K562 (cell line): ENCODE measurements around the gene DDOST. TPM values are rescaled to one million over a fixed set of nuclear protein-coding genes. Genes with fewer than 3 reads are reported as not detected.

Experiments
- ATAC-seq: fragments of 200-7000 bp; cut with Tn5 transposase; 3 replicates; pipeline ENCODE4 v1.9.1; 2020; ENCODE audit warnings: moderate library complexity
- BruUV-seq: library from RNA; stranded (reverse); fragments of 400-500 nt; replicated peaks from 2 replicates; lab custom pipeline; 2021; lab: Mats Ljungman, UMichigan
- CTCF ChIA-PET: fragments of 300-600 bp; formaldehyde crosslinking; extraction: SDS; loops from one replicate; lab custom pipeline; 2021; ENCODE audit warnings: low intra/inter-chr PET ratio; lab: Yijun Ruan, JAX
- POLR2A ChIA-PET: fragments of 300-600, 350-650 bp; sonication (Branson Sonifier 250); formaldehyde crosslinking; extraction: SDS; loops from one replicate; lab custom pipeline; 2021; ENCODE audit warnings: antibody characterized with exemption, inconsistent platforms; lab: Yijun Ruan, JAX
- DNase-seq, 4 experiments: peaks; one replicate each; pipeline versions ENCODE4 v3.0.0 to v3.0.0-alpha.2; 2011 to 2018; ENCODE audit warnings: low spot score in 3 of 4, mixed read lengths in 3 of 4; ENCODE audit errors: extremely low read depth in 1 of 4
- FAIRE-seq: peaks from 2 replicates; lab custom pipeline; 2011; peaks lifted over from hg19 to GRCh38; lab: Jason Lieb, UNC
- H2AFZ ChIP-seq: 2 replicates; pipeline ENCODE4 v1.6.0; 2011; ENCODE audit warnings: low read depth, low read length, control low read depth, inconsistent platforms
- H3K27ac ChIP-seq: fragments of 200-600 bp; 3 replicates; pipeline ENCODE4 v1.8.0; 2011; ENCODE audit warnings: low read depth, mild to moderate bottlenecking, control low read depth, inconsistent platforms, low read length, moderate library complexity, mixed read lengths; ENCODE audit errors: extremely low read depth
- H3K27me3 ChIP-seq, 2 experiments: fragments of 300-600 bp in 1 of 2; 2 replicates in 1 of 2; 3 replicates in 1 of 2; pipeline versions ENCODE4 v1.6.0 to v1.8.0; 2011; ENCODE audit warnings: inconsistent platforms in 2 of 2, low read length in 2 of 2, mild to moderate bottlenecking in 1 of 2, mixed read lengths in 1 of 2, moderate library complexity in 1 of 2; ENCODE audit not compliant: control insufficient read depth in 2 of 2, insufficient read depth in 2 of 2
- H3K36me3 ChIP-seq: fragments of 300-600 bp; 3 replicates; pipeline ENCODE4 v1.8.0; 2011; ENCODE audit warnings: mild to moderate bottlenecking, low read length, inconsistent platforms; ENCODE audit not compliant: control insufficient read depth, insufficient read depth
- H3K4me1 ChIP-seq, 2 experiments: fragments of 200-600 bp in 1 of 2; replicated peaks in 1 of 2; 2 replicates in 1 of 2; 3 replicates in 1 of 2; pipeline versions ENCODE4 v1.5.1 to v1.8.0; 2011; ENCODE audit warnings: inconsistent platforms in 2 of 2, low read length in 2 of 2, mild to moderate bottlenecking in 1 of 2, mixed read lengths in 1 of 2, moderate library complexity in 1 of 2; ENCODE audit not compliant: control insufficient read depth in 2 of 2, insufficient read depth in 2 of 2
- H3K4me2 ChIP-seq: 2 replicates; pipeline ENCODE4 v1.6.1; 2011; ENCODE audit warnings: low read length, control low read depth, inconsistent platforms, mixed read lengths; ENCODE audit not compliant: insufficient read depth
- H3K4me3 ChIP-seq: fragments of 200-600 bp; sonication (generic), shearing (Covaris generic); 2 replicates; pipeline ENCODE4 v1.5.1; 2016; ENCODE audit warnings: control low read depth, inconsistent platforms
- H3K79me2 ChIP-seq: fragments of 200-600 bp; 3 replicates; pipeline ENCODE4 v1.8.0; 2011; ENCODE audit warnings: low read length, inconsistent platforms; ENCODE audit not compliant: control insufficient read depth, insufficient read depth
- H3K9ac ChIP-seq, 2 experiments: 2 replicates each; pipeline versions ENCODE4 v1.6.0 to v1.6.1; 2011; ENCODE audit warnings: low read depth in 2 of 2, low read length in 2 of 2, control low read depth in 1 of 2, inconsistent platforms in 1 of 2, mild to moderate bottlenecking in 1 of 2, mixed read lengths in 1 of 2; ENCODE audit not compliant: insufficient read depth in 1 of 2
- H3K9me1 ChIP-seq: one replicate; pipeline ENCODE4 v1.6.0; 2011; ENCODE audit warnings: inconsistent platforms, mild to moderate bottlenecking, low read length, moderate library complexity; ENCODE audit not compliant: control insufficient read depth, insufficient read depth
- H3K9me3 ChIP-seq: replicated peaks from 2 replicates; pipeline ENCODE4 v1.5.1; 2011; ENCODE audit warnings: low read depth, low read length, inconsistent platforms; ENCODE audit not compliant: control insufficient read depth, insufficient read depth
- H4K20me1 ChIP-seq: replicated peaks from 2 replicates; pipeline ENCODE4 v1.6.1; 2011; ENCODE audit warnings: low read length, inconsistent platforms, mixed read lengths; ENCODE audit not compliant: control insufficient read depth, insufficient read depth
- CTCF ChIP-seq, 3 experiments: IDR thresholded peaks in 2 of 3; conservative IDR thresholded peaks in 1 of 3; 2 replicates each; pipeline ENCODE4 v1.5.1; 2011 to 2012; ENCODE audit warnings: low read length in 3 of 3, mild to moderate bottlenecking in 3 of 3, control low read depth in 2 of 3, improper control_type of control experiment in 1 of 3, inconsistent platforms in 1 of 3, low read depth in 1 of 3, mixed read lengths in 1 of 3, moderate library complexity in 1 of 3; ENCODE audit not compliant: insufficient read depth in 2 of 3
- CTCFL ChIP-seq: IDR thresholded peaks from 2 replicates; pipeline ENCODE4 v1.6.1; 2011; ENCODE audit warnings: borderline replicate concordance, low read depth, mild to moderate bottlenecking, moderate library complexity, low read length; ENCODE audit not compliant: insufficient read depth, poor library complexity, severe bottlenecking
- RAD21 ChIP-seq, 2 experiments: fragments of 250-450 bp in 1 of 2; fragments of 450-650 bp in 1 of 2; sonication (Bioruptor Pico) in 1 of 2; formaldehyde crosslinking in 1 of 2; IDR thresholded peaks in 1 of 2; conservative IDR thresholded peaks in 1 of 2; 2 replicates each; pipeline versions ENCODE4 v1.4.0 to v1.8.0; 2020 to 2022; ENCODE audit warnings: mild to moderate bottlenecking in 2 of 2, moderate library complexity in 1 of 2
- REST ChIP-seq, 2 experiments: fragments of 450-650 bp; formaldehyde crosslinking in 1 of 2; IDR thresholded peaks; 2 replicates each; pipeline versions ENCODE4 v1.4.0 to v1.6.1; 2014 to 2020; ENCODE audit warnings: mild to moderate bottlenecking in 2 of 2, borderline replicate concordance in 1 of 2, low read depth in 1 of 2
- RFX5 ChIP-seq: IDR thresholded peaks from 2 replicates; pipeline ENCODE4 v1.6.1; 2011; ENCODE audit warnings: low read depth, mild to moderate bottlenecking, improper control_type of control experiment, low read length
- WGBS: fragments of 100-300 bp; shearing (Covaris generic); methylation state at CpG from one replicate; pipeline ENCODE4 v1.1.6; 2016; ENCODE audit warnings: low coverage, mixed read lengths; ENCODE audit not compliant: insufficient coverage; ENCODE audit errors: missing lambda C conversion rate; 5-methylcytosine and 5-hydroxymethylcytosine counted together
- in situ Hi-C: fragments of 300-500 bp; cut with MboI; formaldehyde crosslinking; loops from 4 replicates; pipeline ENCODE4 v1.15.0; 2018; ENCODE audit warnings: inconsistent platforms, mixed read lengths
- intact Hi-C: fragments of 100-400 bp; cut with micrococcal nuclease; formaldehyde crosslinking; loops from 2 replicates; pipeline ENCODE4 v1.14.2; 2022
- polyA plus RNA-seq, 8 experiments: library from polyadenylated mRNA; depleted of rRNA in 4 of 8; stranded (reverse) in 5 of 8; unstranded in 3 of 8; fragments of >200 nt; fragmentation: Nextera tagmentation in 2 of 8; fragmentation: Illumina TruSeq in 1 of 8; extraction: Ambion mirVana in 2 of 8; extraction: Trizol in 1 of 8; gene quantifications; 2 replicates each; pipeline versions ENCODE4 v1.2.1 to v1.2.3, GENCODE V29; 2011 to 2014; ENCODE audit warnings: inconsistent platforms in 1 of 8, missing spikeins in 1 of 8
- total RNA-seq, 7 experiments: library from RNA; depleted of rRNA in 6 of 7; stranded (reverse); fragments of >200 nt in 6 of 7; fragmentation: Illumina TruSeq in 2 of 7; extraction: Trizol in 2 of 7; gene quantifications; 2 replicates each; pipeline versions ENCODE4 v1.2.1 to v1.2.3, GENCODE V29; 2011 to 2021; ENCODE audit warnings: low replicate concordance in 1 of 7

The DDOST gene
- total and polyA plus RNA-seq, 9 of the 15 experiments (the other 6 are each of a cell fraction or from before 2014, with no cell fraction given): 173 to 306 (median 222) TPM

GRCh38 chr1:20703124-20703756, 42.1 kb upstream of the DDOST start (continued):
- no peak for TF ChIP-seq RFX5
- TF ChIP-seq, all 486 proteins: peak for 5

GRCh38 chr1:20702416-20702815, 41.2 kb upstream of the DDOST start:
- peaks cover 5% of the 10 kb centered on the region; the same call in 1 of the 2 replicates for H4K20me1 ChIP-seq
- ATAC-seq (peak; percentile 78), FAIRE-seq (peak; percentile 70), DNase-seq (peak in 2 of 4 experiments; percentile 44 to 48)
- H3K4me1 ChIP-seq: peaks cover 0 to 17% of the 10 kb centered on the region in 2 experiments; a peak in 3 of 5 replicates
- peaks cover 0 to 9% of the 10 kb centered on the region in 2 experiments; a peak in 1 of 5 replicates for H3K27me3 ChIP-seq
- no peak overlapping the region for H3K4me2 ChIP-seq
- H3K9me1 ChIP-seq: no peaks in the 10 kb centered on the region
- no peak overlapping the region for H2AFZ ChIP-seq
- H3K9me3 ChIP-seq: no peaks in the 10 kb centered on the region
- ChIA-PET POLR2A (interaction anchor here (0.6 to 0.8 kb wide), 2 partner anchors 84 to 878 kb away, joined by 3 read pairs; no protein-coding TSS in a partner anchor), CTCF (no interaction called here)
- in situ Hi-C loops (loop anchor here (10.0 kb wide), 1 partner anchor 662 kb away; no protein-coding TSS in a partner anchor), intact Hi-C loops (no loop called here)
- no peaks in the 10 kb centered on the region for H3K79me2 ChIP-seq
- H3K4me3 ChIP-seq: no peak overlapping the region
- no peak overlapping the region for H3K9ac ChIP-seq
- BruUV-seq: no TSS peak
- WGBS: 6% methylated on average over 1 of the region's 1 CpG
- H3K27ac ChIP-seq: no peak overlapping the region
- H3K36me3 ChIP-seq: no peaks in the 10 kb centered on the region
- TF ChIP-seq CTCFL: peak; percentile 47
- TF ChIP-seq RAD21 (CRISPR knock-in tag; conservative IDR thresholded peaks at IDR 0.05 in 1 of 2, IDR thresholded peaks at IDR 0.05 in 1 of 2): peak; percentile 29 to 71
- peak; percentile 29; the same call in 1 of the 2 replicates for TF ChIP-seq REST (IDR thresholded peaks at IDR 0.05; ENCODE audit: borderline replicate concordance)
- no peak for TF ChIP-seq REST (CRISPR knock-in tag; IDR thresholded peaks at IDR 0.05; ENCODE audit: low read depth)
- TF ChIP-seq CTCF (IDR thresholded peaks at IDR 0.05 in 2 of 3, conservative IDR thresholded peaks at IDR 0.05 in 1 of 3; ENCODE audit: insufficient read depth in 2 of 3, low read depth in 1 of 3, low read length in 3 of 3): peak; percentile 57 to 64 (median 62)
